HL-60 (cell line): ENCODE measurements around the gene BAG5.

Experiments
- POLR2AphosphoS5 ChIP-seq: IDR thresholded peaks from 2 replicates; pipeline ENCODE4 v1.6.1; 2012; ENCODE audit warnings: low read depth
- SPI1 ChIP-seq: IDR thresholded peaks from 2 replicates; pipeline ENCODE4 v1.6.1; 2012; ENCODE audit warnings: low read depth, mild to moderate bottlenecking, borderline replicate concordance
- TF ChIP-seq, protein P1 (sequence below): IDR thresholded peaks from one replicate; pipeline ENCODE4 v1.5.1; 2011; ENCODE audit warnings: low read length, control low read depth, inconsistent platforms; ENCODE audit not compliant: insufficient read depth
- TF ChIP-seq, protein P2 (sequence below): IDR thresholded peaks from 2 replicates; pipeline ENCODE4 v1.6.1; 2012; ENCODE audit warnings: low read depth; ENCODE audit not compliant: insufficient replicate concordance

DNA sequence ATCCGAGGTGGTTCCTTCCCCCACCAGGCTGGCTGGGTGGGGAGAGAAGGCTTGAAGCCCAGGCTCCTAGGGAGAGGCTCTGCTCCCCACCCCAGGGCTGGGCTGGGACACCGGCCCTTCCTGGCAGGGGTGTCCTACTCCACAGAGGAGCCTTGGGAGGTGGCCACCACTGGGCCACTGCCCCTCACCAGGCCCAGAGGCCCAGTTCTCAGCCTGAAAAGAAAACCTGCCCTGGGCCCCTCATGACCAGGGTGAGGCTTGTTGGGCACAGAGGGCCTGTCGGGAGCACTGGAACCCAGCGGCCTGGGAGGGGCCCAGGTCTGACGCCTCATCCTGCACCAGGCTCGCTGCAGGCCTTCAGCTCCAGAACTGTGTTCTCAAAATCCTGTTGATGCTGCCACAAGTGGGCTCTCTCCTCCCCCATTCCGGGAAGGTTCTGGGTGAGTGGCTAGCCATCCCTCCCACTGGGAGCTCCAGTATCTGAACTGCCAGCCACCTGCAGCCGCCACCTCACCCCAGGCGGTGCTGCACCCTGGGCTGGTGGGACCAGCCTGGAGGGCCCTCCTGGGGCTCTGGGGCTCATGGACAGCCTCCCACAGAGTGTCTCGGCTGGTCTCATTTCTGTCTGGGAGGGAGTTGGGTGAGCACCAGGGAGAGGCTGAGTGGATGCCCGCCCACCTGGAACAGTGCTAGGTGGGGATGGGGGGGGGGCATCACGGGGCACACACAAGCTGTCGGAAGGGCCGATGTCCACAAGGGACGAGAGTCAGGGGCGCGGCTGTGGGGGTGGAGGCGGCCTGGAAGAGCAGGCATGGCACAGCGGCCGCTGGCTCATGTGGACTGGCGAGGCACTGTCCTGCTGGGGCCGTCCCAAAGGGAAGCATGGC is 11.8 kb downstream of the BAG5 start:
- TF ChIP-seq, protein P1, sequence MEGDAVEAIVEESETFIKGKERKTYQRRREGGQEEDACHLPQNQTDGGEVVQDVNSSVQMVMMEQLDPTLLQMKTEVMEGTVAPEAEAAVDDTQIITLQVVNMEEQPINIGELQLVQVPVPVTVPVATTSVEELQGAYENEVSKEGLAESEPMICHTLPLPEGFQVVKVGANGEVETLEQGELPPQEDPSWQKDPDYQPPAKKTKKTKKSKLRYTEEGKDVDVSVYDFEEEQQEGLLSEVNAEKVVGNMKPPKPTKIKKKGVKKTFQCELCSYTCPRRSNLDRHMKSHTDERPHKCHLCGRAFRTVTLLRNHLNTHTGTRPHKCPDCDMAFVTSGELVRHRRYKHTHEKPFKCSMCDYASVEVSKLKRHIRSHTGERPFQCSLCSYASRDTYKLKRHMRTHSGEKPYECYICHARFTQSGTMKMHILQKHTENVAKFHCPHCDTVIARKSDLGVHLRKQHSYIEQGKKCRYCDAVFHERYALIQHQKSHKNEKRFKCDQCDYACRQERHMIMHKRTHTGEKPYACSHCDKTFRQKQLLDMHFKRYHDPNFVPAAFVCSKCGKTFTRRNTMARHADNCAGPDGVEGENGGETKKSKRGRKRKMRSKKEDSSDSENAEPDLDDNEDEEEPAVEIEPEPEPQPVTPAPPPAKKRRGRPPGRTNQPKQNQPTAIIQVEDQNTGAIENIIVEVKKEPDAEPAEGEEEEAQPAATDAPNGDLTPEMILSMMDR = no peak
- TF ChIP-seq POLR2AphosphoS5 (no peak), SPI1 (no peak)
- TF ChIP-seq, protein P2, sequence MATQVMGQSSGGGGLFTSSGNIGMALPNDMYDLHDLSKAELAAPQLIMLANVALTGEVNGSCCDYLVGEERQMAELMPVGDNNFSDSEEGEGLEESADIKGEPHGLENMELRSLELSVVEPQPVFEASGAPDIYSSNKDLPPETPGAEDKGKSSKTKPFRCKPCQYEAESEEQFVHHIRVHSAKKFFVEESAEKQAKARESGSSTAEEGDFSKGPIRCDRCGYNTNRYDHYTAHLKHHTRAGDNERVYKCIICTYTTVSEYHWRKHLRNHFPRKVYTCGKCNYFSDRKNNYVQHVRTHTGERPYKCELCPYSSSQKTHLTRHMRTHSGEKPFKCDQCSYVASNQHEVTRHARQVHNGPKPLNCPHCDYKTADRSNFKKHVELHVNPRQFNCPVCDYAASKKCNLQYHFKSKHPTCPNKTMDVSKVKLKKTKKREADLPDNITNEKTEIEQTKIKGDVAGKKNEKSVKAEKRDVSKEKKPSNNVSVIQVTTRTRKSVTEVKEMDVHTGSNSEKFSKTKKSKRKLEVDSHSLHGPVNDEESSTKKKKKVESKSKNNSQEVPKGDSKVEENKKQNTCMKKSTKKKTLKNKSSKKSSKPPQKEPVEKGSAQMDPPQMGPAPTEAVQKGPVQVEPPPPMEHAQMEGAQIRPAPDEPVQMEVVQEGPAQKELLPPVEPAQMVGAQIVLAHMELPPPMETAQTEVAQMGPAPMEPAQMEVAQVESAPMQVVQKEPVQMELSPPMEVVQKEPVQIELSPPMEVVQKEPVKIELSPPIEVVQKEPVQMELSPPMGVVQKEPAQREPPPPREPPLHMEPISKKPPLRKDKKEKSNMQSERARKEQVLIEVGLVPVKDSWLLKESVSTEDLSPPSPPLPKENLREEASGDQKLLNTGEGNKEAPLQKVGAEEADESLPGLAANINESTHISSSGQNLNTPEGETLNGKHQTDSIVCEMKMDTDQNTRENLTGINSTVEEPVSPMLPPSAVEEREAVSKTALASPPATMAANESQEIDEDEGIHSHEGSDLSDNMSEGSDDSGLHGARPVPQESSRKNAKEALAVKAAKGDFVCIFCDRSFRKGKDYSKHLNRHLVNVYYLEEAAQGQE = no peak
